IMR-90 (cell line): Measurements from ENCODE around the gene ADGRD1. TPM values are rescaled to one million over a fixed set of nuclear protein-coding genes. Genes with fewer than 3 reads are reported as not detected.

Experiments
- ATAC-seq: fragments of 200-7000 bp; cut with Tn5 transposase; 2 replicates; pipeline ENCODE4 v1.9.1; 2020; ENCODE audit warnings: low read depth, mild to moderate bottlenecking, moderate library complexity
- BruUV-seq: library from RNA; stranded (reverse); fragments of 400-500 nt; replicated peaks from 2 replicates; lab custom pipeline; 2021; lab: Mats Ljungman, UMichigan
- CTCF ChIA-PET: fragments of 300-600 bp; formaldehyde crosslinking; extraction: SDS; loops from one replicate; lab custom pipeline; 2021; ENCODE audit warnings: antibody characterized with exemption; lab: Yijun Ruan, JAX
- POLR2A ChIA-PET: fragments of 300-600 bp; sonication (Branson Sonifier 250); formaldehyde crosslinking; loops from one replicate; lab custom pipeline; 2022; ENCODE audit warnings: antibody characterized with exemption; ENCODE audit not compliant: unreplicated experiment; lab: Charles Lee
- DNase-seq: peaks from one replicate; pipeline ENCODE4 v3.0.0; 2013
- H2AFZ ChIP-seq: replicated peaks from 2 replicates; pipeline ENCODE3; 2013; ENCODE audit warnings: low read length, mild to moderate bottlenecking; ENCODE audit not compliant: poor library complexity
- H2AK5ac ChIP-seq: 2 replicates; pipeline ENCODE4 v1.6.1; 2013; ENCODE audit warnings: low read depth, low read length, inconsistent platforms
- H2AK9ac ChIP-seq: replicated peaks from 2 replicates; pipeline ENCODE3; 2013; ENCODE audit warnings: mild to moderate bottlenecking, low read depth, low read length, moderate library complexity; ENCODE audit not compliant: poor library complexity
- H2BK120ac ChIP-seq: 2 replicates; pipeline ENCODE4 v1.6.1; 2013; ENCODE audit warnings: low read depth, low read length, inconsistent platforms
- H2BK15ac ChIP-seq: 3 replicates; pipeline ENCODE4 v1.6.1; 2013; ENCODE audit warnings: low read depth, low read length, inconsistent platforms
- H2BK20ac ChIP-seq: 2 replicates; pipeline ENCODE4 v1.6.1; 2013; ENCODE audit warnings: low read depth, mild to moderate bottlenecking, inconsistent platforms, low read length, moderate library complexity
- H2BK5ac ChIP-seq: 2 replicates; pipeline ENCODE4 v1.6.1; 2013; ENCODE audit warnings: mild to moderate bottlenecking, low read depth, low read length, inconsistent platforms; ENCODE audit not compliant: poor library complexity, severe bottlenecking
- H3K14ac ChIP-seq: replicated peaks from 2 replicates; pipeline ENCODE4 v1.6.1; 2013; ENCODE audit warnings: low read depth, low read length, inconsistent platforms
- H3K18ac ChIP-seq: 2 replicates; pipeline ENCODE4 v1.6.1; 2013; ENCODE audit warnings: low read depth, low read length, control low read depth
- H3K23ac ChIP-seq: 2 replicates; pipeline ENCODE4 v1.6.1; 2013; ENCODE audit warnings: low read depth, low read length, inconsistent platforms
- H3K27ac ChIP-seq: 2 replicates; pipeline ENCODE4 v1.5.1; 2013; ENCODE audit warnings: mild to moderate bottlenecking, control low read depth, low read length; ENCODE audit not compliant: insufficient read depth
- H3K27me3 ChIP-seq: 2 replicates; pipeline ENCODE4 v1.6.1; 2013; ENCODE audit warnings: low read length; ENCODE audit not compliant: control insufficient read depth, insufficient read depth
- H3K36me3 ChIP-seq: 2 replicates; pipeline ENCODE4 v1.6.1; 2013; ENCODE audit warnings: low read length, mixed read lengths; ENCODE audit not compliant: control insufficient read depth, insufficient read depth
- H3K4ac ChIP-seq: 2 replicates; pipeline ENCODE4 v1.6.1; 2013; ENCODE audit warnings: low read depth, low read length, inconsistent platforms
- H3K4me1 ChIP-seq: 2 replicates; pipeline ENCODE4 v1.6.1; 2013; ENCODE audit warnings: low read length, mixed read lengths; ENCODE audit not compliant: control insufficient read depth, insufficient read depth
- H3K4me2 ChIP-seq: 2 replicates; pipeline ENCODE4 v1.6.1; 2013; ENCODE audit warnings: low read depth, mild to moderate bottlenecking, control low read depth, low read length, moderate library complexity
- H3K4me3 ChIP-seq: 2 replicates; pipeline ENCODE4 v1.5.1; 2013; ENCODE audit warnings: low read depth, mild to moderate bottlenecking, control low read depth, low read length, moderate library complexity; ENCODE audit not compliant: insufficient read depth
- H3K56ac ChIP-seq: 2 replicates; pipeline ENCODE4 v1.6.1; 2013; ENCODE audit warnings: low read length, inconsistent platforms; ENCODE audit not compliant: insufficient read depth; ENCODE audit errors: extremely low read depth
- H3K79me1 ChIP-seq, 2 experiments: 2 replicates each; pipeline ENCODE4 v1.6.1; 2013; ENCODE audit warnings: low read length in 2 of 2, inconsistent platforms in 1 of 2, low read depth in 1 of 2
- H3K9ac ChIP-seq: 2 replicates; pipeline ENCODE4 v1.6.1; 2013; ENCODE audit warnings: low read depth, low read length, control low read depth
- H3K9me1 ChIP-seq: 2 replicates; pipeline ENCODE4 v1.6.1; 2013; ENCODE audit warnings: low read length, inconsistent platforms; ENCODE audit not compliant: insufficient read depth
- H3K9me3 ChIP-seq: 2 replicates; pipeline ENCODE4 v1.6.1; 2013; ENCODE audit warnings: low read length; ENCODE audit not compliant: control insufficient read depth, insufficient read depth
- H4K20me1 ChIP-seq: 2 replicates; pipeline ENCODE4 v1.6.1; 2013; ENCODE audit warnings: low read length, inconsistent platforms; ENCODE audit not compliant: insufficient read depth
- H4K5ac ChIP-seq: 2 replicates; pipeline ENCODE4 v1.6.1; 2013; ENCODE audit warnings: mild to moderate bottlenecking, low read depth, low read length, control low read depth
- H4K8ac ChIP-seq, 2 experiments: 2 replicates each; pipeline ENCODE4 v1.6.1; 2013; ENCODE audit warnings: low read depth in 2 of 2, low read length in 2 of 2, control low read depth in 1 of 2, inconsistent platforms in 1 of 2
- H4K91ac ChIP-seq: 2 replicates; pipeline ENCODE4 v1.6.1; 2013; ENCODE audit warnings: low read depth, low read length, inconsistent platforms; ENCODE audit not compliant: insufficient read depth
- CEBPB ChIP-seq: IDR thresholded peaks from 2 replicates; pipeline ENCODE4 v1.6.1; 2012; ENCODE audit warnings: low read depth, low read length, improper control_type of control experiment
- ELK1 ChIP-seq: fragments of 150-350 bp; IDR thresholded peaks from 2 replicates; pipeline ENCODE4 v1.6.1; 2016; ENCODE audit warnings: low read depth, mild to moderate bottlenecking, low read length, moderate library complexity, borderline replicate concordance
- FOS ChIP-seq: fragments of 150-350 bp; IDR thresholded peaks from 2 replicates; pipeline ENCODE4 v1.6.1; 2016; ENCODE audit warnings: low read depth, low read length
- MAFK ChIP-seq: IDR thresholded peaks from 2 replicates; pipeline ENCODE4 v1.6.1; 2012; ENCODE audit warnings: low read depth, low read length, improper control_type of control experiment
- NFE2L2 ChIP-seq: fragments of 150-350 bp; IDR thresholded peaks from 2 replicates; pipeline ENCODE4 v1.6.1; 2016; ENCODE audit warnings: low read depth, mild to moderate bottlenecking, low read length
- WGBS, 2 experiments: methylation state at CpG; one replicate each; pipeline versions ENCODE4 v1.1.5 to v1.1.7; 2013; ENCODE audit warnings: missing lambda C conversion rate in 2 of 2; ENCODE audit not compliant: insufficient read length in 1 of 2; ENCODE audit errors: extremely low coverage in 2 of 2; 5-methylcytosine and 5-hydroxymethylcytosine counted together
- dilution Hi-C: fragments of 300-500 bp; cut with HindIII; formaldehyde crosslinking; loops from one replicate; pipeline ENCODE4 v1.14.3; 2018; ENCODE audit warnings: low sequenced_read_pairs; ENCODE audit not compliant: unreplicated experiment
- in situ Hi-C: fragments of 300-500 bp; cut with MboI; formaldehyde crosslinking; loops from 3 replicates; pipeline ENCODE4 v1.14.3; 2019; ENCODE audit warnings: low sequenced_read_pairs, inconsistent platforms, mixed read lengths
- intact Hi-C: fragments of 100-400 bp; cut with micrococcal nuclease; formaldehyde crosslinking; loops from 2 replicates; pipeline ENCODE4 v1.10.0; 2022
- polyA plus RNA-seq, 3 experiments: library from polyadenylated mRNA; depleted of rRNA; stranded (reverse); fragments of >200 nt; gene quantifications; 2 replicates each; pipeline ENCODE4 v1.2.3, GENCODE V29; 2012; ENCODE audit warnings: low replicate concordance in 1 of 3
- total RNA-seq: library from RNA; depleted of rRNA; stranded (reverse); fragments of >200 nt; gene quantifications from 2 replicates; pipeline ENCODE4 v1.2.3, GENCODE V29; 2012

ADGRD1 gene
- total and polyA plus RNA-seq, 2 of the 4 experiments (the other 2 are of a cell fraction) = not detected

DNA sequence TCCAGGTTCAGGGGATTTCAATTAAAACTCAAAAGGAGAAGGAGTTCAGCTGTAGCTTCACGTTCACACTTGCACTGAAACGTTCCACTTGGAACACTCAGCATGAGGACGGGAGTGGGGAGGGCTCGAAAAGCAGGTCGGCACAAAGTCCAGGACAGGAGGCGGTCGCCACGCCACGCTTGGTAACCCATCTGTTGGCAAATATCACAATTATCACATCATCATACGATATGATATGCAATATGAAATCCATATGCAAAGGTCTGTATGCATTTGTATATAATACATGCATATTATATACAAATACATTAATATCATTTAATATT lies 17.2 kb downstream of the ADGRD1 start:
- Histone ChIP-seq H3K27ac (no peak overlapping the region), H3K4ac (no peak overlapping the region), H2BK15ac (no peak overlapping the region), H3K27me3 (no peaks in the 10 kb centered on the region), H3K79me1 (no peaks in the 10 kb centered on the region), H2AK9ac (no peak overlapping the region), H4K5ac (no peak overlapping the region), H2AFZ (no peak overlapping the region), H3K36me3 (no peaks in the 10 kb centered on the region), H3K9me3 (peaks cover 13% of the 10 kb centered on the region), H3K4me1 (no peaks in the 10 kb centered on the region), H3K9me1 (no peaks in the 10 kb centered on the region), H3K14ac (no peak overlapping the region), H2BK5ac (no peak overlapping the region), H2AK5ac (no peak overlapping the region), H4K91ac (no peak overlapping the region), H3K4me2 (no peak overlapping the region), H2BK20ac (no peak overlapping the region), H3K18ac (no peak overlapping the region), H3K56ac (no peak overlapping the region), H3K4me3 (no peak overlapping the region), H3K9ac (no peak overlapping the region), H4K8ac (no peak overlapping the region), H2BK120ac (no peak overlapping the region), H3K23ac (no peak overlapping the region), H4K20me1 (no peaks in the 10 kb centered on the region)
- in situ Hi-C loops = no loop called here
- CTCF ChIA-PET = no interaction called here
- ATAC-seq = no peak
- POLR2A ChIA-PET = no interaction called here
- WGBS, 2 experiments = no CpG with 5 or more reads among the region's 10 CpGs
- TF ChIP-seq NFE2L2 = no peak
- no peak for TF ChIP-seq FOS
- no peak for TF ChIP-seq MAFK
- TF ChIP-seq ELK1 = no peak
- no peak for TF ChIP-seq CEBPB
- dilution Hi-C loops = no loop called here
- intact Hi-C loops = no loop called here
- BruUV-seq = no TSS peak
- no peak for DNase-seq
